K562 (cell line): Measurements from ENCODE around the gene PDLIM5.

Experiments used
- CTCF ChIP-seq, 3 experiments: IDR thresholded peaks in 2 of 3; conservative IDR thresholded peaks in 1 of 3; 2 replicates each; pipeline ENCODE4 v1.5.1; 2011 to 2012; ENCODE audit warnings: low read length in 3 of 3, mild to moderate bottlenecking in 3 of 3, control low read depth in 2 of 3, improper control_type of control experiment in 1 of 3, inconsistent platforms in 1 of 3, low read depth in 1 of 3, mixed read lengths in 1 of 3, moderate library complexity in 1 of 3; ENCODE audit not compliant: insufficient read depth in 2 of 3
- DEAF1 ChIP-seq: fragments of 450-650 bp; formaldehyde crosslinking; IDR thresholded peaks from 2 replicates; pipeline ENCODE4 v1.4.0; 2020; ENCODE audit warnings: mild to moderate bottlenecking, moderate library complexity
- EZH2 ChIP-seq: IDR thresholded peaks from 2 replicates; pipeline ENCODE4 v1.6.1; 2012; ENCODE audit warnings: low read depth, mild to moderate bottlenecking, inconsistent platforms, low read length, borderline replicate concordance
- MAFK ChIP-seq: IDR thresholded peaks from 2 replicates; pipeline ENCODE4 v1.6.1; 2011; ENCODE audit warnings: low read length, improper control_type of control experiment
- MNT ChIP-seq, 2 experiments: fragments of 450-650 bp; conservative IDR thresholded peaks; 2 replicates each; pipeline ENCODE4 v1.6.1; 2017; ENCODE audit warnings: mild to moderate bottlenecking in 2 of 2, moderate library complexity in 2 of 2
- POLR2A ChIP-seq: fragments of 450-650 bp; conservative IDR thresholded peaks from 2 replicates; pipeline ENCODE4 v1.6.1; 2016
- SNIP1 ChIP-seq: fragments of 450-650 bp; IDR thresholded peaks from 2 replicates; pipeline ENCODE4 v1.7.1; 2017; ENCODE audit warnings: low read depth, mild to moderate bottlenecking

- TF ChIP-seq POLR2A: no peak
- no peak for TF ChIP-seq MAFK
- no peak for TF ChIP-seq SNIP1
- no peak for TF ChIP-seq MNT (conservative IDR thresholded peaks at IDR 0.05)
- TF ChIP-seq EZH2: no peak
- TF ChIP-seq DEAF1 (CRISPR knock-in tag): no peak
- TF ChIP-seq CTCF (IDR thresholded peaks at IDR 0.05 in 2 of 3, conservative IDR thresholded peaks at IDR 0.05 in 1 of 3; ENCODE audit: insufficient read depth in 2 of 3, low read depth in 1 of 3, low read length in 3 of 3): no peak
These were observed 124.5 kb downstream of the PDLIM5 start for GRCh38 chr4:94576210-94576609.
